Neural progenitor cell (in vitro differentiated cells): ENCODE data around the gene CUEDC1. TPM values are rescaled to one million over a fixed set of nuclear protein-coding genes. Genes with fewer than 3 reads are reported as not detected.

ENCODE experiments used
- DNase-seq: peaks from one replicate; pipeline ENCODE4 v3.0.0-alpha.2; 2016; ENCODE audit warnings: low spot score
- H2AFZ ChIP-seq: fragments of 200-600 bp; sonication (generic); replicated peaks from 2 replicates; pipeline ENCODE4 v1.6.1; 2016; ENCODE audit warnings: antibody characterized with exemption
- H3F3A ChIP-seq: fragments of 200-600 bp; sonication (generic); 2 replicates; pipeline ENCODE4 v1.6.1; 2016; ENCODE audit warnings: antibody characterized with exemption, low read depth
- H3K27ac ChIP-seq: fragments of 200-600 bp; sonication (generic); 2 replicates; pipeline ENCODE4 v1.5.1; 2016; ENCODE audit warnings: mild to moderate bottlenecking
- H3K27me3 ChIP-seq: fragments of 200-600 bp; sonication (generic); 2 replicates; pipeline ENCODE4 v1.6.1; 2016; ENCODE audit warnings: mild to moderate bottlenecking, moderate library complexity
- H3K36me3 ChIP-seq: fragments of 200-600 bp; sonication (generic); 2 replicates; pipeline ENCODE4 v1.5.1; 2016
- H3K4me1 ChIP-seq: fragments of 200-600 bp; sonication (generic); 2 replicates; pipeline ENCODE4 v1.6.1; 2016; ENCODE audit warnings: mixed run types
- H3K4me2 ChIP-seq: fragments of 200-600 bp; sonication (generic); 2 replicates; pipeline ENCODE4 v1.6.1; 2016
- H3K4me3 ChIP-seq: fragments of 200-600 bp; sonication (generic); 2 replicates; pipeline ENCODE4 v1.5.1; 2016
- H3K79me2 ChIP-seq: fragments of 200-600 bp; sonication (generic); 2 replicates; pipeline ENCODE4 v1.6.1; 2016; ENCODE audit warnings: low read depth
- H3K9ac ChIP-seq: fragments of 200-600 bp; sonication (generic); 2 replicates; pipeline ENCODE4 v1.6.1; 2016
- H3K9me3 ChIP-seq: fragments of 200-600 bp; sonication (generic); 2 replicates; pipeline ENCODE4 v1.5.1; 2016; ENCODE audit warnings: low read depth
- H4K20me1 ChIP-seq: fragments of 200-600 bp; sonication (generic); 2 replicates; pipeline ENCODE4 v1.6.1; 2016; ENCODE audit warnings: low read depth
- H3K27ac Mint-ChIP-seq: 3 replicates; pipeline ENCODE4 v1.8.0; 2021; ENCODE audit warnings: mixed read lengths
- H3K27me3 Mint-ChIP-seq: 2 replicates; pipeline ENCODE4 v1.8.0; 2022; ENCODE audit warnings: low read depth, mild to moderate bottlenecking, inconsistent platforms, moderate library complexity, mixed read lengths; ENCODE audit not compliant: insufficient read depth
- H3K36me3 Mint-ChIP-seq: 3 replicates; pipeline ENCODE4 v1.8.0; 2021; ENCODE audit warnings: mixed read lengths
- H3K4me1 Mint-ChIP-seq: 3 replicates; pipeline ENCODE4 v1.8.0; 2021; ENCODE audit warnings: mixed read lengths
- H3K4me3 Mint-ChIP-seq: 3 replicates; pipeline ENCODE4 v1.8.0; 2021; ENCODE audit warnings: mild to moderate bottlenecking, moderate library complexity, mixed read lengths
- H3K9me3 Mint-ChIP-seq: 3 replicates; pipeline ENCODE4 v1.8.0; 2020; ENCODE audit warnings: mixed read lengths
- CTCF ChIP-seq: fragments of 200-600 bp; sonication (generic); IDR thresholded peaks from 2 replicates; pipeline ENCODE4 v1.5.1; 2017; ENCODE audit warnings: antibody characterized with exemption, mild to moderate bottlenecking
- EZH2 ChIP-seq: fragments of 200-600 bp; sonication (generic); IDR thresholded peaks from 2 replicates; pipeline ENCODE4 v1.6.1; 2017; ENCODE audit warnings: antibody characterized with exemption, mild to moderate bottlenecking, moderate library complexity
- EZH2phosphoT487 ChIP-seq: fragments of 200-600 bp; sonication (generic); IDR thresholded peaks from 2 replicates; pipeline ENCODE4 v1.6.1; 2017; ENCODE audit warnings: antibody characterized with exemption
- total RNA-seq: library from RNA; depleted of rRNA; stranded (reverse); fragments of >200 nt; gene quantifications from 2 replicates; pipeline ENCODE4 v1.2.3, GENCODE V29; 2015; ENCODE audit warnings: low replicate concordance

CUEDC1 gene
- total RNA-seq, 1 donor from 2014 or later, result 8.8 TPM

DNA sequence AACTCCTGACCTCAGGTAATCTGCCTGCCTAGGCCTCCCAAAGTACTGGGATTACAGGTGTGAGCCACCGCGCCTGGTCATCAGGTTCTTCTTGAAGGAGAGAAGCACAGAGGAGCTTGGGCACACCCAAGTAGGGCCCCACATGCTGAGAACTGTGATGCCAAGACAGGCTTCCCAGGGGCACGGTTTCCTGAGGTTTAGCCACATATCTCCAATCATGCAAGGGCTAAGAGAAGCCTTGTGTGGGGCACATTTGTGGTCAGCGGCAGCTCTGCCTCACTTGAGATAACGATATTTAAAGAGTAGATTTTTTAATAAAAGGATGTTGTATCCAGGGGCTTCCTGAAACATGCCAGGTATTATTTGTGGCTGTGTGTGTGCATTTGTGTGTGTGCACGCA lies 46.9 kb downstream of the CUEDC1 start:
- no peak for DNase-seq
- peaks cover 15% of the 10 kb centered on the region for H4K20me1 ChIP-seq
- no peak overlapping the region for H2AFZ ChIP-seq
- Mint-ChIP-seq H3K27me3 (peaks cover 5% of the 10 kb centered on the region), H3K4me1 (peaks cover 84% of the 10 kb centered on the region), H3K36me3 (peaks cover 1% of the 10 kb centered on the region), H3K27ac (peak overlapping the region; percentile 76), H3K4me3 (no peak overlapping the region), H3K9me3 (no peaks in the 10 kb centered on the region)
- no peak overlapping the region for H3K27ac ChIP-seq
- H3K79me2 ChIP-seq, result peaks cover under 1% of the 10 kb centered on the region
- H3K4me3 ChIP-seq, result no peak overlapping the region
- H3K36me3 ChIP-seq, result no peaks in the 10 kb centered on the region
- no peak for TF ChIP-seq EZH2
- H3K9me3 ChIP-seq, result no peaks in the 10 kb centered on the region
- no peak overlapping the region for H3K9ac ChIP-seq
- peaks cover 58% of the 10 kb centered on the region for H3F3A ChIP-seq
- peaks cover 61% of the 10 kb centered on the region for H3K4me1 ChIP-seq
- no peaks in the 10 kb centered on the region for H3K27me3 ChIP-seq
- H3K4me2 ChIP-seq, result no peak overlapping the region

- peak; percentile 81 for DNase-seq
- no peaks in the 10 kb centered on the region for H3K36me3 ChIP-seq
- H3K4me3 ChIP-seq, result no peak overlapping the region
- H3K4me2 ChIP-seq, result no peak overlapping the region
- Mint-ChIP-seq H3K4me3 (peak overlapping the region; percentile 8), H3K27ac (peak overlapping the region; percentile 55), H3K4me1 (peaks cover 86% of the 10 kb centered on the region), H3K9me3 (no peaks in the 10 kb centered on the region), H3K27me3 (peaks cover 9% of the 10 kb centered on the region), H3K36me3 (peaks cover 1% of the 10 kb centered on the region)
- peak overlapping the region; percentile 42 for H3K27ac ChIP-seq
- H4K20me1 ChIP-seq, result peaks cover 15% of the 10 kb centered on the region
- H3F3A ChIP-seq, result peaks cover 48% of the 10 kb centered on the region
- peak; percentile 48 for TF ChIP-seq CTCF
- TF ChIP-seq EZH2, result no peak
- TF ChIP-seq EZH2phosphoT487, result no peak
- no peaks in the 10 kb centered on the region for H3K9me3 ChIP-seq
- H2AFZ ChIP-seq, result no peak overlapping the region
- no peaks in the 10 kb centered on the region for H3K27me3 ChIP-seq
- peaks cover 47% of the 10 kb centered on the region for H3K4me1 ChIP-seq
- no peaks in the 10 kb centered on the region for H3K79me2 ChIP-seq
- no peak overlapping the region for H3K9ac ChIP-seq
Observed at GRCh38 chr17:57906910-57907309, 48.3 kb downstream of the CUEDC1 start.

DNA sequence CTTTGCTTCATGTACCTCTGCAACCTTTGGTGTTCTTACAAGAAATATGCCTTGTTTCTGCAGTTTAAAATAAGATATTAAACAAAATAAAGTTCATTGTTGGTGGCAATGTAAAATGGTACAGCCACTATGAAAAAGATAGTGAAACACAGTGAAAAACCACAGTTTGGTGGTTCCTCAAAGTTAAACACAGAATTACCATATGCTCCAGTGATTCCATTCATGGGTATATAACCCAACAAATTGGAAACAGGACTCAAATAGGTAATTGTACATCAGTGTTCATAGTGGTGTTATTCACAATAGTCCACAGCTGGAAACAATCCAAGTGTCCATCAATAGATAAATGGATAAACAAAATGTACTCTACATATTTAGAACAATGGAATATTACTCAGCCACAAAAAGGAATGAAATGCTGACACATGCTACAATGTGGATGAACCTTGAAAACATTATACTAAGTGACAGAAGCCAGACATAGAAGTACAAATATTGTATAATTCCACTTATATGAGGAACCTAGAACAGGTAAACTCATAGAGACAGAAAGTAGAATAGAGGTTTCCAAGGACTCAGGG lies 49.2 kb downstream of the CUEDC1 start:
- peaks cover 83% of the 10 kb centered on the region for H3K4me1 Mint-ChIP-seq
- H4K20me1 ChIP-seq, result peaks cover 15% of the 10 kb centered on the region
- H3F3A ChIP-seq, result peaks cover 38% of the 10 kb centered on the region
- peak overlapping the region; percentile 72 for H3K4me3 Mint-ChIP-seq
- H3K9me3 Mint-ChIP-seq, result no peaks in the 10 kb centered on the region
- DNase-seq, result no peak
- H3K36me3 Mint-ChIP-seq, result peaks cover 1% of the 10 kb centered on the region
- no peaks in the 10 kb centered on the region for H3K27me3 ChIP-seq
- H3K4me1 ChIP-seq, result peaks cover 38% of the 10 kb centered on the region
- no peaks in the 10 kb centered on the region for H3K36me3 ChIP-seq
- no peak overlapping the region for H3K27ac ChIP-seq
- peaks cover 5% of the 10 kb centered on the region for H3K27me3 Mint-ChIP-seq
- no peak overlapping the region for H3K9ac ChIP-seq
- no peak for TF ChIP-seq CTCF
- TF ChIP-seq EZH2phosphoT487, result no peak
- TF ChIP-seq EZH2, result no peak
- H3K9me3 ChIP-seq, result no peaks in the 10 kb centered on the region
- peak overlapping the region; percentile 54 for H3K4me2 ChIP-seq
- no peaks in the 10 kb centered on the region for H3K79me2 ChIP-seq
- no peak overlapping the region for H2AFZ ChIP-seq
- no peak overlapping the region for H3K4me3 ChIP-seq
- H3K27ac Mint-ChIP-seq, result no peak overlapping the region

GRCh38 chr17:57903961-57904360 lies 51.3 kb downstream of the CUEDC1 start:
- Histone ChIP-seq H2AFZ (no peak overlapping the region), H3K36me3 (no peaks in the 10 kb centered on the region), H3K4me2 (peak overlapping the region; percentile 54), H3K27me3 (no peaks in the 10 kb centered on the region), H3K4me1 (peaks cover 41% of the 10 kb centered on the region), H3K9ac (no peak overlapping the region), H3K79me2 (no peaks in the 10 kb centered on the region), H3K4me3 (no peak overlapping the region), H3F3A (peaks cover 37% of the 10 kb centered on the region), H3K27ac (no peak overlapping the region), H4K20me1 (peaks cover 15% of the 10 kb centered on the region), H3K9me3 (no peaks in the 10 kb centered on the region)
- H3K27ac Mint-ChIP-seq, result peak overlapping the region; percentile 96
- H3K4me3 Mint-ChIP-seq, result peak overlapping the region; percentile 71
- no peaks in the 10 kb centered on the region for H3K9me3 Mint-ChIP-seq
- DNase-seq, result no peak
- no peaks in the 10 kb centered on the region for H3K36me3 Mint-ChIP-seq
- H3K4me1 Mint-ChIP-seq, result peaks cover 84% of the 10 kb centered on the region
- no peak for TF ChIP-seq EZH2phosphoT487
- no peak for TF ChIP-seq CTCF
- no peak for TF ChIP-seq EZH2
- peaks cover 5% of the 10 kb centered on the region for H3K27me3 Mint-ChIP-seq
